IMR-90 (cell line): ENCODE data around the gene ZBTB46.

Source experiments
- CTCF ChIP-seq: conservative IDR thresholded peaks from 2 replicates; pipeline ENCODE4 v1.5.1; 2012; ENCODE audit warnings: mild to moderate bottlenecking, low read depth, low read length, improper control_type of control experiment
- MAFK ChIP-seq: IDR thresholded peaks from 2 replicates; pipeline ENCODE4 v1.6.1; 2012; ENCODE audit warnings: low read depth, low read length, improper control_type of control experiment
- POLR2A ChIP-seq: IDR thresholded peaks from 2 replicates; pipeline ENCODE4 v1.6.1; 2012; ENCODE audit warnings: mild to moderate bottlenecking, low read depth, low read length
- RCOR1 ChIP-seq: IDR thresholded peaks from 2 replicates; pipeline ENCODE4 v1.6.1; 2012; ENCODE audit warnings: mild to moderate bottlenecking, low read length, improper control_type of control experiment; ENCODE audit not compliant: insufficient replicate concordance
- TF ChIP-seq, protein P1 (sequence below): fragments of 150-350 bp; IDR thresholded peaks from 2 replicates; pipeline ENCODE4 v1.6.1; 2017; ENCODE audit warnings: mild to moderate bottlenecking, antibody characterized with exemption, low read length, low read depth

- TF ChIP-seq, protein P1, sequence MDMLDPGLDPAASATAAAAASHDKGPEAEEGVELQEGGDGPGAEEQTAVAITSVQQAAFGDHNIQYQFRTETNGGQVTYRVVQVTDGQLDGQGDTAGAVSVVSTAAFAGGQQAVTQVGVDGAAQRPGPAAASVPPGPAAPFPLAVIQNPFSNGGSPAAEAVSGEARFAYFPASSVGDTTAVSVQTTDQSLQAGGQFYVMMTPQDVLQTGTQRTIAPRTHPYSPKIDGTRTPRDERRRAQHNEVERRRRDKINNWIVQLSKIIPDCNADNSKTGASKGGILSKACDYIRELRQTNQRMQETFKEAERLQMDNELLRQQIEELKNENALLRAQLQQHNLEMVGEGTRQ, result peak; percentile 97
- TF ChIP-seq CTCF (no peak), RCOR1 (no peak), MAFK (no peak), POLR2A (peak; percentile 98)
These were observed 34.0 kb upstream of the ZBTB46 start, which contains the start of gene TPD52L2 for GRCh38 chr20:63864978-63865640.
